ENCODE measurements around the gene SEC23B. TPM values are rescaled to one million over a fixed set of nuclear protein-coding genes. Genes with fewer than 3 reads are reported as not detected.

Gene SEC23B
- total and polyA plus RNA-seq, 2 of the 13 experiments (the other 11 are each of a cell fraction or from before 2014, with no cell fraction given): 114 to 120 TPM

GRCh38 chr20:18506744-18507143 is 996 bp upstream of the SEC23B start (continued):
- TF ChIP-seq ZBTB20 (CRISPR knock-in tag; IDR thresholded peaks at IDR 0.05; ENCODE audit: borderline replicate concordance, low read depth) (no peak; the same call in 1 of the 2 replicates), TFAP4 (IDR thresholded peaks at IDR 0.05; ENCODE audit: borderline replicate concordance, low read depth) (no peak), KLF12 (CRISPR knock-in tag; IDR thresholded peaks at IDR 0.05; ENCODE audit: borderline replicate concordance) (no peak), ZSCAN21 (CRISPR knock-in tag; IDR thresholded peaks at IDR 0.05; ENCODE audit: borderline replicate concordance) (no peak), ATF2 (CRISPR knock-in tag; IDR thresholded peaks at IDR 0.05) (no peak), RFX5 (IDR thresholded peaks at IDR 0.05; ENCODE audit: low read depth, low read length) (no peak), ZNF333 (CRISPR knock-in tag; IDR thresholded peaks at IDR 0.05; ENCODE audit: borderline replicate concordance) (no peak), ARHGAP35 (CRISPR knock-in tag; IDR thresholded peaks at IDR 0.05; ENCODE audit: borderline replicate concordance) (0 out of 2 replicates have a peak, but pooled peaks have one; percentile 11), YY1 (IDR thresholded peaks at IDR 0.05; ENCODE audit: insufficient read depth, insufficient replicate concordance, low read depth, low read length) (peak; percentile 35), PHF8 (CRISPR knock-in tag; IDR thresholded peaks at IDR 0.05) (no peak), JUND (CRISPR knock-in tag; IDR thresholded peaks at IDR 0.05) (no peak), ZNF768 (CRISPR knock-in tag; IDR thresholded peaks at IDR 0.05) (no peak), RFXANK (CRISPR knock-in tag; IDR thresholded peaks at IDR 0.05) (no peak), PCBP1 (IDR thresholded peaks at IDR 0.05; ENCODE audit: borderline replicate concordance, low read depth, low read length) (no peak), GABPB1 (CRISPR knock-in tag; IDR thresholded peaks at IDR 0.05) (no peak), IKZF4 (CRISPR knock-in tag; IDR thresholded peaks at IDR 0.05; ENCODE audit: borderline replicate concordance, low read depth, not compliant biosample characterization) (no peak), SMAD1 (CRISPR knock-in tag; IDR thresholded peaks at IDR 0.05; ENCODE audit: borderline replicate concordance, low read depth) (no peak), ATF4 (CRISPR knock-in tag; IDR thresholded peaks at IDR 0.05) (0 out of 4 replicates have a peak, but pooled peaks of 1 of the 2 experiments have one; percentile 52)
